Measurements from ENCODE around the gene WDFY3.

WDFY3 gene

DNA sequence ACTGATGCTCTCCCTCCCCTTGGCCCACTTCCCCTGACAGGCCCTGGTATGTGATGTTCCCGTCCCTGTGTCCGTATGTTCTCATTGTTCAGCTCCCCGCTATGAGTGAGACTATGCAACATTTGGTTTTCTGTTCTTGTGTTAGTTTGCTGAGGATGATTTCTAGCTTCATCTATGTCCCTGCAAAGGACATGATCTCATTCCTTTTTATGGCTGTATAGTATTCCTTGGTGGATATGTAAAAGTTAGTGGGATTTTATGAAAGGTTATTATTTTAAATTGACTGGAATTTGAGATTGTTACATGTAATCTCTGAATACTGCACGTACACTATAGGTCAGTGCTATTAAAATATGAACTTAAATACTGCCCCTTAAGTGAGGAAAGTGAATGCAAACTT lies 184.0 kb downstream of the WDFY3 start:
- no peaks in the 10 kb centered on the region for H3K4me1 ChIP-seq (ENCODE audit: insufficient read depth, poor library complexity, severe bottlenecking)
- H3K27me3 ChIP-seq (ENCODE audit: insufficient read depth, poor library complexity, severe bottlenecking) = no peaks in the 10 kb centered on the region
- H3K27ac ChIP-seq (ENCODE audit: poor library complexity, severe bottlenecking) = no peak overlapping the region
- TF ChIP-seq, protein P1, sequence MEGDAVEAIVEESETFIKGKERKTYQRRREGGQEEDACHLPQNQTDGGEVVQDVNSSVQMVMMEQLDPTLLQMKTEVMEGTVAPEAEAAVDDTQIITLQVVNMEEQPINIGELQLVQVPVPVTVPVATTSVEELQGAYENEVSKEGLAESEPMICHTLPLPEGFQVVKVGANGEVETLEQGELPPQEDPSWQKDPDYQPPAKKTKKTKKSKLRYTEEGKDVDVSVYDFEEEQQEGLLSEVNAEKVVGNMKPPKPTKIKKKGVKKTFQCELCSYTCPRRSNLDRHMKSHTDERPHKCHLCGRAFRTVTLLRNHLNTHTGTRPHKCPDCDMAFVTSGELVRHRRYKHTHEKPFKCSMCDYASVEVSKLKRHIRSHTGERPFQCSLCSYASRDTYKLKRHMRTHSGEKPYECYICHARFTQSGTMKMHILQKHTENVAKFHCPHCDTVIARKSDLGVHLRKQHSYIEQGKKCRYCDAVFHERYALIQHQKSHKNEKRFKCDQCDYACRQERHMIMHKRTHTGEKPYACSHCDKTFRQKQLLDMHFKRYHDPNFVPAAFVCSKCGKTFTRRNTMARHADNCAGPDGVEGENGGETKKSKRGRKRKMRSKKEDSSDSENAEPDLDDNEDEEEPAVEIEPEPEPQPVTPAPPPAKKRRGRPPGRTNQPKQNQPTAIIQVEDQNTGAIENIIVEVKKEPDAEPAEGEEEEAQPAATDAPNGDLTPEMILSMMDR (IDR thresholded peaks at IDR 0.05; ENCODE audit: poor library complexity, severe bottlenecking) = no peak
- H3K9me3 ChIP-seq (ENCODE audit: severe bottlenecking) = no peaks in the 10 kb centered on the region
- peaks cover 84% of the 10 kb centered on the region for H3K36me3 ChIP-seq (ENCODE audit: low read depth)
- DNase-seq (ENCODE audit: low spot score) (no peak), ATAC-seq (ENCODE audit: low read depth) (no peak)
- no peak overlapping the region for H3K4me3 ChIP-seq (ENCODE audit: severe bottlenecking)

- H3K36me3 ChIP-seq (ENCODE audit: low read depth) = peaks cover 83% of the 10 kb centered on the region
- no peaks in the 10 kb centered on the region for H3K9me3 ChIP-seq (ENCODE audit: severe bottlenecking)
- TF ChIP-seq, protein P1 (IDR thresholded peaks at IDR 0.05; ENCODE audit: poor library complexity, severe bottlenecking) = no peak
- ATAC-seq (ENCODE audit: low read depth) (no peak), DNase-seq (ENCODE audit: low spot score) (no peak)
- H3K4me3 ChIP-seq (ENCODE audit: severe bottlenecking) = no peak overlapping the region
- no peaks in the 10 kb centered on the region for H3K27me3 ChIP-seq (ENCODE audit: insufficient read depth, poor library complexity, severe bottlenecking)
- H3K27ac ChIP-seq (ENCODE audit: poor library complexity, severe bottlenecking) = no peak overlapping the region
- no peaks in the 10 kb centered on the region for H3K4me1 ChIP-seq (ENCODE audit: insufficient read depth, poor library complexity, severe bottlenecking)
Measured at GRCh38 chr4:84780719-84781118, 185.8 kb downstream of the WDFY3 start.

DNA sequence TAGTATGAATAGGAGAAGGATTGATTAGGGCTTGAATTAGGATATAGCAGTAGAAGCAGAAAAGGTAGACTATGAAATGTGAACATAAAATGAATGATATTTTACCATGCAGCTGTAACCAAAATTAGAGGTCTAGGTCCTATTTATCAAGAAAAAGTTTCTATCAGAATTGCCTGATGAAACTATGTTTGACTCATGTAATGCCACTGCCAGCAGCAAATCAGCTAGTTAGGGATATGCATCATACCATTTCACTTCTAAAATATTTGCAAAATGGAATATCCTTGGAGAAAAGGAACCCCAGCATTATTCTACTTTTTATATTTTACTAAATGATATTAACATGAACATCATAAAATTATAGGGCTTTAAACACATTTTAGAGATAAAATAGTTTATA lies 188.4 kb downstream of the WDFY3 start:
- DNase-seq (ENCODE audit: low spot score) (no peak), ATAC-seq (ENCODE audit: low read depth) (no peak)
- no peaks in the 10 kb centered on the region for H3K9me3 ChIP-seq (ENCODE audit: severe bottlenecking)
- no peak overlapping the region for H3K27ac ChIP-seq (ENCODE audit: poor library complexity, severe bottlenecking)
- no peaks in the 10 kb centered on the region for H3K27me3 ChIP-seq (ENCODE audit: insufficient read depth, poor library complexity, severe bottlenecking)
- TF ChIP-seq, protein P1 (IDR thresholded peaks at IDR 0.05; ENCODE audit: poor library complexity, severe bottlenecking) = no peak
- H3K36me3 ChIP-seq (ENCODE audit: low read depth) = peaks cover 86% of the 10 kb centered on the region
- no peak overlapping the region for H3K4me3 ChIP-seq (ENCODE audit: severe bottlenecking)
- no peaks in the 10 kb centered on the region for H3K4me1 ChIP-seq (ENCODE audit: insufficient read depth, poor library complexity, severe bottlenecking)

DNA sequence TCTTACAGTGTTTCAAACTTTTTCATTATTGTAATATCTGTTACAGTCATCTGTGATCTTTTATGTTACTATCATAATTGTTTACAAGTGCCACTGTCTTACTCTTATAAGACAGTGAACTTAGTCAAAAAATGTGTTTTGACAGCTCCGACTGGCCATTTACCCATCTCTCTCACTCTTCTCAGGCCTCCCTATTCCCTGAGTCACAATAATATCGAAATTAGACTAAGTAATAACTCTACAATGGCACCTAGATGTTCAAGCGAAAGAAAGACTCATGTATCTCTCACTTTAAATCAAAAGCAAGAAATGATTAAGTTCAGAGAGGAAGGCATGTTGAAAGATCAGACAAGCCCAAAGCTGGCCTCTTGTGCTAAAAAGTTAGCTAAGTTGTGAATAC lies 199.3 kb downstream of the WDFY3 start:
- H3K36me3 ChIP-seq (ENCODE audit: low read depth) = peaks cover 31% of the 10 kb centered on the region
- H3K9me3 ChIP-seq (ENCODE audit: severe bottlenecking) = no peaks in the 10 kb centered on the region
- TF ChIP-seq, protein P1 (IDR thresholded peaks at IDR 0.05; ENCODE audit: poor library complexity, severe bottlenecking) = no peak
- no peak for DNase-seq (ENCODE audit: low spot score)
- H3K27me3 ChIP-seq (ENCODE audit: insufficient read depth, poor library complexity, severe bottlenecking) = no peaks in the 10 kb centered on the region
- no peak overlapping the region for H3K27ac ChIP-seq (ENCODE audit: poor library complexity, severe bottlenecking)
- H3K4me1 ChIP-seq (ENCODE audit: insufficient read depth, poor library complexity, severe bottlenecking) = no peaks in the 10 kb centered on the region
- H3K4me3 ChIP-seq (ENCODE audit: severe bottlenecking) = no peak overlapping the region
- no peak for ATAC-seq (ENCODE audit: low read depth)

DNA sequence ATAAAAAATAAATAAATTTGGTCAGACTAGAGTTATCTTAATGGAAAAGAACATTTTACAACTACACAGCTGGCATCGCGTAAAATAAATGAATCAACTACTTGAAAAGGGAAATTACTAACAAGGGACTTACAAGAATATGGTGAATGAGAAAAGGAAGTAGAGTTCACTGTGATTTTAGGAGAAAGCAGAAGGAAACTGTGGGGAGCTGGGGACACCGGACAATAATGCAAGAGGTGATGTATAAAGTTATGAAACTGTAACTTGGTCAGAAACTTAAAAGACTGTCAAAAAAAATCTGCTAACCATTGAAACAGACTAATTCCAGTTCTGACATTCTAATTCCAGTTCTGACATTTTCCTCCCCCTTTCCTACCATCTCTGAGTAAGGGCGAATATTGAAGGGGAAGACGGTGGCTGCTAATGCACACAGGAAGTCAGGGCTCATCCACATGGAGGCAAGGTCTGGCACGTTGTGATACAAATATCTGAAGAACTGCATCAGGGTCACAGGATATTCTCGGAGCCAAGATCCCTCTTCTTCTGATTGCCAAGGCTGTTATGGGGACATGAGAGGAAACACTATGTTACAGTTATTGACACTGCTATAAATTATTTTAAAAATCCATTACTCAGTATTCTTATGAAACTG lies 213.0 kb downstream of the WDFY3 start:
- Histone ChIP-seq H3K4me3 (ENCODE audit: severe bottlenecking) (no peak overlapping the region), H3K27me3 (ENCODE audit: insufficient read depth, poor library complexity, severe bottlenecking) (no peaks in the 10 kb centered on the region), H3K9me3 (ENCODE audit: severe bottlenecking) (no peaks in the 10 kb centered on the region), H3K36me3 (ENCODE audit: low read depth) (peaks cover 74% of the 10 kb centered on the region), H3K27ac (ENCODE audit: poor library complexity, severe bottlenecking) (no peak overlapping the region), H3K4me1 (ENCODE audit: insufficient read depth, poor library complexity, severe bottlenecking) (no peaks in the 10 kb centered on the region)
- ATAC-seq (ENCODE audit: low read depth) (no peak), DNase-seq (ENCODE audit: low spot score) (no peak)
- TF ChIP-seq, protein P1 (IDR thresholded peaks at IDR 0.05; ENCODE audit: poor library complexity, severe bottlenecking) = no peak
